ENCODE data around the gene PLK2. TPM values are rescaled to one million over a fixed set of nuclear protein-coding genes. Genes with fewer than 3 reads are reported as not detected.

PLK2 gene
- total RNA-seq, 1 experiment from 2014 or later: 258 TPM

DNA sequence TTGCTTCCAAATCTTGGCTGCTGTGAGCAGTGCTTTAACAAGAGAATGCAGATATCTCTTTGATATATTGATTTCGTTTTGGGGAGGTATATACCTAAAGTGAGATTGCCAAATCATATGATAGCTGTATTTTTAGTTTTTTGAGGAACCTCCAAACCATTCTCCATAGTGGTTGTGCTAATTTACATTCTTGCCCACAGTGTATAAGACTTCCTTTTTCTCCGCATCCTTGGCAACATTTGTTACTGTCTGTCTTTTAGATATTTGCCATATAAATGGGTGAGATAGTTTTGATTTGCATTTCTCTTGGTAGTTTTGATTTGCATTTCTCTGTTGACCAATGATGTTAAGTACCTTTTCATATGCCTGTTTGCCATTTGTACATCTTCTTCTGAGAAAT lies 10.0 kb upstream of the PLK2 start:
- in situ Hi-C loops (cut with HindIII; ENCODE audit: low pct_unique_long_range_greater_than_20kb, low sequenced_read_pairs) (loop anchor here (25.0 kb wide), 1 partner anchor 983 kb away; the partner anchor contains the start of gene ACTBL2), intact Hi-C loops (cut with micrococcal nuclease; ENCODE audit: unreplicated experiment) (no loop called here)
- DNase-seq (ENCODE audit: low read depth, low spot score): no peak
- no peak for ATAC-seq
- Histone ChIP-seq H3K27me3 (ENCODE audit: control insufficient read depth, insufficient read depth, low read length) (no peaks in the 10 kb centered on the region), H3K36me3 (ENCODE audit: control insufficient read depth, insufficient read depth, low read length) (no peaks in the 10 kb centered on the region), H3K27ac (ENCODE audit: low read length) (no peak overlapping the region), H3K4me1 (ENCODE audit: control insufficient read depth, insufficient read depth, low read length) (no peaks in the 10 kb centered on the region), H3K9me3 (ENCODE audit: control insufficient read depth, insufficient read depth, low read depth, low read length) (no peaks in the 10 kb centered on the region), H3K4me3 (ENCODE audit: low read depth in 2 of 2, low read length in 2 of 2) (no peak overlapping the region)
- POLR2A ChIA-PET: no interaction called here
- no peak for TF ChIP-seq TCF7L2 (IDR thresholded peaks at IDR 0.05; ENCODE audit: low read depth, low read length)
- no peak for TF ChIP-seq SIN3A (IDR thresholded peaks at IDR 0.05; ENCODE audit: borderline replicate concordance, insufficient read depth, low read depth, low read length)
- TF ChIP-seq, protein P1, sequence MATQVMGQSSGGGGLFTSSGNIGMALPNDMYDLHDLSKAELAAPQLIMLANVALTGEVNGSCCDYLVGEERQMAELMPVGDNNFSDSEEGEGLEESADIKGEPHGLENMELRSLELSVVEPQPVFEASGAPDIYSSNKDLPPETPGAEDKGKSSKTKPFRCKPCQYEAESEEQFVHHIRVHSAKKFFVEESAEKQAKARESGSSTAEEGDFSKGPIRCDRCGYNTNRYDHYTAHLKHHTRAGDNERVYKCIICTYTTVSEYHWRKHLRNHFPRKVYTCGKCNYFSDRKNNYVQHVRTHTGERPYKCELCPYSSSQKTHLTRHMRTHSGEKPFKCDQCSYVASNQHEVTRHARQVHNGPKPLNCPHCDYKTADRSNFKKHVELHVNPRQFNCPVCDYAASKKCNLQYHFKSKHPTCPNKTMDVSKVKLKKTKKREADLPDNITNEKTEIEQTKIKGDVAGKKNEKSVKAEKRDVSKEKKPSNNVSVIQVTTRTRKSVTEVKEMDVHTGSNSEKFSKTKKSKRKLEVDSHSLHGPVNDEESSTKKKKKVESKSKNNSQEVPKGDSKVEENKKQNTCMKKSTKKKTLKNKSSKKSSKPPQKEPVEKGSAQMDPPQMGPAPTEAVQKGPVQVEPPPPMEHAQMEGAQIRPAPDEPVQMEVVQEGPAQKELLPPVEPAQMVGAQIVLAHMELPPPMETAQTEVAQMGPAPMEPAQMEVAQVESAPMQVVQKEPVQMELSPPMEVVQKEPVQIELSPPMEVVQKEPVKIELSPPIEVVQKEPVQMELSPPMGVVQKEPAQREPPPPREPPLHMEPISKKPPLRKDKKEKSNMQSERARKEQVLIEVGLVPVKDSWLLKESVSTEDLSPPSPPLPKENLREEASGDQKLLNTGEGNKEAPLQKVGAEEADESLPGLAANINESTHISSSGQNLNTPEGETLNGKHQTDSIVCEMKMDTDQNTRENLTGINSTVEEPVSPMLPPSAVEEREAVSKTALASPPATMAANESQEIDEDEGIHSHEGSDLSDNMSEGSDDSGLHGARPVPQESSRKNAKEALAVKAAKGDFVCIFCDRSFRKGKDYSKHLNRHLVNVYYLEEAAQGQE (IDR thresholded peaks at IDR 0.05; ENCODE audit: insufficient read depth in 1 of 2, low read depth in 2 of 2, low read length in 1 of 2): no peak
- TF ChIP-seq, protein P2, sequence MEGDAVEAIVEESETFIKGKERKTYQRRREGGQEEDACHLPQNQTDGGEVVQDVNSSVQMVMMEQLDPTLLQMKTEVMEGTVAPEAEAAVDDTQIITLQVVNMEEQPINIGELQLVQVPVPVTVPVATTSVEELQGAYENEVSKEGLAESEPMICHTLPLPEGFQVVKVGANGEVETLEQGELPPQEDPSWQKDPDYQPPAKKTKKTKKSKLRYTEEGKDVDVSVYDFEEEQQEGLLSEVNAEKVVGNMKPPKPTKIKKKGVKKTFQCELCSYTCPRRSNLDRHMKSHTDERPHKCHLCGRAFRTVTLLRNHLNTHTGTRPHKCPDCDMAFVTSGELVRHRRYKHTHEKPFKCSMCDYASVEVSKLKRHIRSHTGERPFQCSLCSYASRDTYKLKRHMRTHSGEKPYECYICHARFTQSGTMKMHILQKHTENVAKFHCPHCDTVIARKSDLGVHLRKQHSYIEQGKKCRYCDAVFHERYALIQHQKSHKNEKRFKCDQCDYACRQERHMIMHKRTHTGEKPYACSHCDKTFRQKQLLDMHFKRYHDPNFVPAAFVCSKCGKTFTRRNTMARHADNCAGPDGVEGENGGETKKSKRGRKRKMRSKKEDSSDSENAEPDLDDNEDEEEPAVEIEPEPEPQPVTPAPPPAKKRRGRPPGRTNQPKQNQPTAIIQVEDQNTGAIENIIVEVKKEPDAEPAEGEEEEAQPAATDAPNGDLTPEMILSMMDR (IDR thresholded peaks at IDR 0.05): no peak
- TF ChIP-seq POLR2AphosphoS5 (IDR thresholded peaks at IDR 0.05; ENCODE audit: low read depth, low read length): no peak
- CTCF ChIA-PET: no interaction called here
- BruUV-seq (replicated peaks): no TSS peak

DNA sequence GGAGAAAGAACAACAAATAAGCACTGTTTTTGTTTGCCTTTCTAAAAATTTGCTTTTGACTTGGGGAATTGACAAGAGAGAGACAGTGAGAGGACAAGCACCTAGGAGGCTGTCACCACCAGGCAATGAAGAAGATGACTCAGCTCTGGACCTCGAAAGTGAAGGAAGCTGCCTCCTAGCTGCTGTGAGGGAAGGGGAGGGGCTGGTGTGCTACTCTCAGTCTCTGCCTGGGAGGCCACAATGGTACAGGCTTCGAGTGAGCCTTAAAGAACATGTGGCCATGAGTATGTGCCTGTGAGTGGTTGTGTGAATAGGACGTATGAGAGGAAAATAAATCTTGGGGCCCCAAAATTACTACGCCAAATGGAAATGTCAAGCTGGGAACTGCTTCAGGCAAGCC lies 7.1 kb upstream of the PLK2 start:
- ChIA-PET CTCF (no interaction called here), POLR2A (interaction anchor here (0.7 kb wide), 1 partner anchor 1172 kb away, joined by 6 read pairs; no protein-coding TSS in a partner anchor)
- DNase-seq (ENCODE audit: low read depth, low spot score): no peak

More for the DNA sequence above, 7.1 kb upstream of the PLK2 start:
- Histone ChIP-seq H3K27me3 (ENCODE audit: control insufficient read depth, insufficient read depth, low read length) (no peaks in the 10 kb centered on the region), H3K9me3 (ENCODE audit: control insufficient read depth, insufficient read depth, low read depth, low read length) (no peaks in the 10 kb centered on the region), H3K4me3 (ENCODE audit: low read depth in 2 of 2, low read length in 2 of 2) (no peak overlapping the region), H3K27ac (ENCODE audit: low read length) (no peak overlapping the region), H3K36me3 (ENCODE audit: control insufficient read depth, insufficient read depth, low read length) (no peaks in the 10 kb centered on the region), H3K4me1 (ENCODE audit: control insufficient read depth, insufficient read depth, low read length) (peaks cover 7% of the 10 kb centered on the region)
- no peak for TF ChIP-seq POLR2AphosphoS5 (IDR thresholded peaks at IDR 0.05; ENCODE audit: low read depth, low read length)
- no peak for TF ChIP-seq SIN3A (IDR thresholded peaks at IDR 0.05; ENCODE audit: borderline replicate concordance, insufficient read depth, low read depth, low read length)
- TF ChIP-seq TCF7L2 (IDR thresholded peaks at IDR 0.05; ENCODE audit: low read depth, low read length): no peak
- TF ChIP-seq, protein P1 (IDR thresholded peaks at IDR 0.05; ENCODE audit: insufficient read depth in 1 of 2, low read depth in 2 of 2, low read length in 1 of 2): no peak
- TF ChIP-seq, protein P2 (IDR thresholded peaks at IDR 0.05): no peak
- no TSS peak for BruUV-seq (replicated peaks)
- intact Hi-C loops (cut with micrococcal nuclease; ENCODE audit: unreplicated experiment): no loop called here
- ATAC-seq: peak; percentile 70; the same call in 1 of the 2 replicates
- in situ Hi-C loops (cut with HindIII; ENCODE audit: low pct_unique_long_range_greater_than_20kb, low sequenced_read_pairs): loop anchor here (25.0 kb wide), 1 partner anchor 980 kb away; the partner anchor contains the start of gene ACTBL2

All from Panc1 (cell line).